D721Med (cell line): Measurements from ENCODE around the gene PON3.

ENCODE experiments used
- DNase-seq: peaks from one replicate; pipeline ENCODE4 v3.0.0; 2011; ENCODE audit warnings: low spot score; ENCODE audit not compliant: insufficient read length
- FAIRE-seq: peaks from 2 replicates; lab custom pipeline; 2011; peaks lifted over from hg19 to GRCh38; lab: Jason Lieb, UNC
- CTCF ChIP-seq: IDR thresholded peaks from 2 replicates; pipeline ENCODE4 v1.5.1; 2012; ENCODE audit warnings: mild to moderate bottlenecking, control low read depth; ENCODE audit not compliant: insufficient read depth; ENCODE audit errors: missing control alignments

Gene PON3

GRCh38 chr7:95342029-95342428 is 54.1 kb downstream of the PON3 start:
- FAIRE-seq (no peak), DNase-seq (no peak)
- TF ChIP-seq CTCF, result no peak

- FAIRE-seq (no peak), DNase-seq (no peak)
- no peak for TF ChIP-seq CTCF
Measured at GRCh38 chr7:95340491-95340890, 55.7 kb downstream of the PON3 start.

- DNase-seq, result no peak
- FAIRE-seq, result no peak
- TF ChIP-seq CTCF, result no peak
Measured at GRCh38 chr7:95338832-95339231, 57.3 kb downstream of the PON3 start.

- no peak for FAIRE-seq
- DNase-seq, result no peak
- TF ChIP-seq CTCF, result no peak
Measured at GRCh38 chr7:95335093-95335492, 61.1 kb downstream of the PON3 start.

GRCh38 chr7:95334447-95334846 is 61.7 kb downstream of the PON3 start:
- TF ChIP-seq CTCF, result no peak
- no peak for FAIRE-seq
- no peak for DNase-seq

- FAIRE-seq (no peak), DNase-seq (no peak)
- TF ChIP-seq CTCF, result no peak
Measured at GRCh38 chr7:95330961-95331337, 65.2 kb downstream of the PON3 start.

- no peak for TF ChIP-seq CTCF
- FAIRE-seq (no peak), DNase-seq (no peak)
Measured at GRCh38 chr7:95330204-95330960, 65.8 kb downstream of the PON3 start.
